C4-2B (cell line): ENCODE data around the gene SMYD5.
"Not testable (repeated sequence)": the region's sequence is repeated elsewhere in the genome, so short reads cannot be mapped to it uniquely, and the experiment has no call there.

Experiments used
- H3K27ac ChIP-seq: fragments of 450-650 bp; 2 replicates; pipeline ENCODE4 v1.5.1; 2017
- ZFX ChIP-seq: fragments of 450-650 bp; IDR thresholded peaks from 2 replicates; pipeline ENCODE4 v1.6.1; 2017
- TF ChIP-seq, protein P1 (sequence below): fragments of 450-650 bp; conservative IDR thresholded peaks from 2 replicates; pipeline ENCODE4 v1.5.1; 2017; ENCODE audit warnings: mild to moderate bottlenecking

SMYD5 gene

DNA sequence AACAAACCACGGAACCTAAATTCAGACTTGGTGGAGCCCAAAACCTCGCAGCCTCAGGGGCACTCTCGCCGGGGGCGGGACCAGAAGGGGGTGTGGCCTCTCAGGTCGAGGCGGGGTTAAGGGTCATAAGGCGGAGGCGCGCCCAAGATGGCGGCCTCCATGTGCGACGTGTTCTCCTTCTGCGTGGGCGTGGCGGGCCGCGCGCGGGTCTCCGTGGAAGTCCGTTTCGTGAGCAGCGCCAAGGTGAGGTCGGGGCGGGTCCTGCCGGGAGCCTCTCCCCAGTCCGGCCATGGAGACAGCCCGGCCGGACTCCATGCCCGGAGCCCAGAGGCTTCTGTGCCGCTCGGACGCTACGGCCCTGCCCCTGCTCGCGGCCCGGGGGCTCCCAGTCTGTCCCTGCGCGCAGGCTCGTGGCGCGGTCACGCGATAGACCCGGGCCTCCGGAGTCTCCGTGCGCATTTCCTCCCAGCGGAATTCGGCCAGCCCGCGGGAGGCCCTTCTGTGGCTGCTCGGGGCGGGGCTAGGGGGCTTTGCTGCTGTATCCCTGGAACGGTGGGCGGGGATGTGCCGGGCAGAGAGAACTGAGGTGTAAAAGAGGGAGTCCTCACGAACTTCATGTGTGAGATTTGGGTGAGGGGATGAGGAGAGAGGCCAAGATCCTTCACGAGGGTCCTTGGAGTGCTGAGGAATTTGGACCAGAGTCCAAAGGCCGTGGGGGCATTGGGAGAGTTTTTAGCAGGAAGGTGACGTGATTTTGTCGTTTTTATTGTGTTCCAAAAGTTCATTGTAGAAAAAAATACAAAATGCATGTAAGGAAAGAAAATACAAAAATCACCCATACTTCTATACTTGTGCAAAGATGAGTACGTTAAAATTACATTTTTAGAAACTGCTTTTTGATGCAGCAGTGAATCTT lies at the start of gene SMYD5:
SMYD5 (plus strand) TSS at position 126 of the 916 bp plus-strand sequence; CDS start at position 148, 22 bp downstream.
- TF ChIP-seq ZFX = peak; percentile 49
- TF ChIP-seq, protein P1, sequence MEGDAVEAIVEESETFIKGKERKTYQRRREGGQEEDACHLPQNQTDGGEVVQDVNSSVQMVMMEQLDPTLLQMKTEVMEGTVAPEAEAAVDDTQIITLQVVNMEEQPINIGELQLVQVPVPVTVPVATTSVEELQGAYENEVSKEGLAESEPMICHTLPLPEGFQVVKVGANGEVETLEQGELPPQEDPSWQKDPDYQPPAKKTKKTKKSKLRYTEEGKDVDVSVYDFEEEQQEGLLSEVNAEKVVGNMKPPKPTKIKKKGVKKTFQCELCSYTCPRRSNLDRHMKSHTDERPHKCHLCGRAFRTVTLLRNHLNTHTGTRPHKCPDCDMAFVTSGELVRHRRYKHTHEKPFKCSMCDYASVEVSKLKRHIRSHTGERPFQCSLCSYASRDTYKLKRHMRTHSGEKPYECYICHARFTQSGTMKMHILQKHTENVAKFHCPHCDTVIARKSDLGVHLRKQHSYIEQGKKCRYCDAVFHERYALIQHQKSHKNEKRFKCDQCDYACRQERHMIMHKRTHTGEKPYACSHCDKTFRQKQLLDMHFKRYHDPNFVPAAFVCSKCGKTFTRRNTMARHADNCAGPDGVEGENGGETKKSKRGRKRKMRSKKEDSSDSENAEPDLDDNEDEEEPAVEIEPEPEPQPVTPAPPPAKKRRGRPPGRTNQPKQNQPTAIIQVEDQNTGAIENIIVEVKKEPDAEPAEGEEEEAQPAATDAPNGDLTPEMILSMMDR = no peak
- peak within 1 kb of the TSS; percentile 59 for H3K27ac ChIP-seq

DNA sequence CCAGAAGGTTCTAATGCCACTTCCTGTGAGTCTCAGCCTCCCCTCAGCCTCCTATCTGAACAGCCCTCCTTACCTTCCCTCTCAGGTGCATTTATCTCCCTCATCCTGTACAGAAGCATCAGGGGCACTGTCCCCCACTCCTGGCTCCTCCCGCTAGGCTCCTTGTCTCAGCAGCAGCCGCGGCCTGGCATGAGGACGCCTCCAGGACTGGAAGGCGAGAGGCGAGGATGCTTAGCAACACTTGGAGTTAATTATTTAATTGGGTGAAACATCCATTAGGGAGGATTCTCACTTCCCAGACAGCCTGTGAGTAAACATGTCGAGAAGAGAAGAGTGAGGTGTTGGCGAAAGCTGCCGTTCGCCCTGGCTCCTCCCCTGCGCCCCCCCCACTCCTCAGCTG lies 48.1 kb upstream of the SMYD5 start:
- H3K27ac ChIP-seq = not testable (repeated sequence)

DNA sequence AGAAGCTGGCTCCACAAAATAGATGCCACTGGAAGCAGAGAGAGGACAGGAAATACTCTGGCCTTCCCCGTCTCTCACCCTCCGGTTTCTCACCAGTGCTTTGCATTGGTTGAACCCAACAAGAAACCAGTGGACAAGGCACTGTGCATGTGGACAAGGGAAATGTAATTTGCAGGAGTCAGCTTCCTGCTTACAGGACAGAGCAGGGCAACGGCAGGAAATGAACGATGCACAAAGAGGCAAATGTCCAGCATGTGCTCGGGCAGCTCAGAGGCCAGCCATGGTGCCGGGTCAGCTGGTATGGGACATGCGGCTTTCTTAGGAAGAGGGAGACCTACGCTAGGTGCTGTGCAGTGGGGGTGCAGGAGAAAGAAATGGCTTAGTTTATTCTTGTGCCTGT lies 47.2 kb upstream of the SMYD5 start:
- not testable (repeated sequence) for H3K27ac ChIP-seq

DNA sequence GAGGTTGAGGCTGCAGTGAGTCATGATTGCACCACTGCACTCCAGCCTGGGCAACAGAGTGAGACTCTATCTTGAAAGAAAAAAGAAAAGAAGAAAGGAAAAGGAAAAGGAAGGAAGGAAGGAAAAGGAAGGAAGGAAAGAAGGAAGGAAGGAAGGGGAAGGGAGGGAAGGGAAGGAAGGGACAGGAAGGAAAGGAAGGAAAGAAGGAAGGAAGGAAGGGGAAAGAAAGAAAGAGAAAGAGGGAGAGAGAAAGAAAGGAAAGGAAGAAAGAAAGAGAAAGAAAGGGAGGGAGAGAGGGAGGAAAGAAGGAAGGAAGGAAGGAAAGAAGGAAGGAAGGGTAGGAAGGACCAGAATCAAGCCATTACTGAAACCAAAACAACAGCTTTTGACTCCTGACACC lies 45.7 kb upstream of the SMYD5 start:
- not testable (repeated sequence) for H3K27ac ChIP-seq

DNA sequence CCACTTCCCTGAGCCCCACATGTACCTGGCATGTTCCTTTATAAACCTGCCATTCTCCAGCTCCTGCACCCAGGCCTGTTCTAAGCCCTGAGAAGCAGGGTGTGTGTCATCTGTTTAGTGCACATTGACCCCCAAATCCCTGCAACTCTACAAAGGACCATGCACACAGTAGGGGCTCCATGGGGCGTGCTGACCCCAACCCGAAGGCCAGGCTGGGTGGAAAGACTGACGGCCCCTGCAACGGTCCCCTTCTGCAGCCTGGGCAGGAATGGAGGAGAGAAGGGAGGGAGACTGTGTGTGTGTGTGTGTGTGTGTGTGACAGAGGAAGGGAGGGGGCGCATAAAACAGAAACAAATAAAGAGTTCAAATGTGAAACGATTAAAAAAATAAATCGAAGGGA lies 43.7 kb upstream of the SMYD5 start:
- not testable (repeated sequence) for H3K27ac ChIP-seq

DNA sequence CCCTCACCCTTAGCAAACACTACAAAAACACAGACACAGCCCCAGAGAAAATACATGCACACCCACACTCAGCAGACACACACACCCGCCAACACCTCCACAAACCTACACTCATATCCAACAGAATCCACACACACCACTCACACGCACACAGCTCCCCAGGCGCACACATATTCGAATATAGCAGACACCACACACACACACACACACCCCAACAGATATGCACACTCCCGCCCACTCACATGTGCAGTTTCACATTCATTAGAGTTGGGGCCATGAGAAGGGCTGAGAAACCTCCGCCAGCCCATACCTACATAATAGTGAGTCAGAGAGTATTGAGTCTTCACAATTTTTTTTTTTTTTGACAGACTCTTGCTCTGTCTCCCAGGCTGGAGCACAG lies 41.1 kb upstream of the SMYD5 start:
- H3K27ac ChIP-seq = no peak overlapping the region
- TF ChIP-seq ZFX = no peak

DNA sequence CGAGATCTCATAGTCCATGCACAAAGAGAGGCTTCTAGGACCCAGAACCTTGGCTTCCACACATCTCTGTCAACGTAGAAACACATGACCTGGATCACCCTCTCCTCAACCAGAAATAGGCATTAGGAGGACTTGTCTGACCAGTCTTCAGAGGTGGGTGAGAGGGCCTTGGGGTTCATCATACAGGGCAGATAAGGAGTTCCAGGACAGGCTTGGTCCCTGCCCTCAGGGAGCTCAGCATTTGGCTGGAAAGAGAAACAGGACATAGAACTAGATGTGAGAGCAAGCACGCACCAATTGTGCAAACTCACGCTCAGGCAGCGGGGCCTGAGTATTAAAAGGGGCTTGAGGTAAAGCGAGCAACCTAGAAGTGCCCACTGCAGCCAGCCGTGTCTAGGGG lies 40.3 kb upstream of the SMYD5 start:
- TF ChIP-seq, protein P1 = no peak
- no peak for TF ChIP-seq ZFX

DNA sequence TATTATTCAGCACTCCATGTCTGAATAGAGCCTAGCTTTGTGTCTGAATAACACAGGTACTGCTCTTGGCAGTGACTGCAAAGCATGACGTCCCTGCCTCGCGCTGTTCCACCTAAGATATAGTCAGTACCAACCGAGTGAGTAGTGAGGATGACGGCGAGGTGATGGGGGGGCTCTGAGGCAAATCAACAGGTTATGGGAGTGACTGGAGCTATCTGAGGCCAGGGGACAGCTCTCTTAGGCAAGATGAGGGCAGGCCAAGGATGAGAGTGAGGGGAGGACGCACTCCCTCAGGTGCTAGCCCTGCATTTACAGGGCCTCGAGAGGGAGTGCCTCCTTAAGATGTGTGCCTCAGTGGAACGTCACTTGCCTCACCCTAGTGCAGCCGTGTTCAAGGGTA lies 39.8 kb upstream of the SMYD5 start:
- TF ChIP-seq, protein P1 = no peak
- no peak for TF ChIP-seq ZFX
- H3K27ac ChIP-seq = no peak overlapping the region

More for the DNA sequence above, 40.3 kb upstream of the SMYD5 start:
- no peak overlapping the region for H3K27ac ChIP-seq

DNA sequence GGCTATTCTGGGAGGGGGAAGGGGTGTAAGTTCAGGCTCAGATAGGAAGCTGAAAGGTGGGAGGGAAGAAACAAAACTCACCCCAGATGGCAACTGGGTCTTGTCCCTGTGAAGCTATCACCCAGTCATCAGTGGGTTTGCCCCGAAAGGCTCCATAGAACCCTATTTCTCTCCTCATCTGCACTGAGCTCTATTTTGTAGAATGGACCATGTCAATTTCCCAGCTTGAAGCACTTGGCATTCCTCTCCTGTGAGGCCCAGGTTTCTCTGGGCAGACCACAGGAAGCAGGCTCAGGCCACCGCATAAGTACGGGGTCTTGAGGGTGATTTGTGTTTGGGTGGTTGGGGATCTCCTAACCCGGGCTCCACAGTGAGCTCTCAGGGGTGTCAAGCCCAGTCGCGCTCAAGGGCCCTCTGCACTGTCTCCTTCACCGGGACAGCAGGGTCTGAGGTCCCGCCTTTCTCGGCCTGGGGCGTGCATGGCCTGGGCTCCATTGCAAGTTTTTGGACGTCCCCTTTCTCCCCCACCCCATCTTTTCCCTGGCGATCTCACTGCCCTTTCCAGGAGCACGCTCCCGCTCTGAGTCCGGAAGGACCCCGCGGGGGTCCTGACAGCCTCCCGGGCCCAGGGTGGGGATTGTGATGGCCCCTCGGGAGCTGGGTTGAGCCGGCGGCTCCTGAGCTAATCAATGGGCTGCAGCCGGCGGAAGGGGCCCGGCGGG lies 38.9 kb upstream of the SMYD5 start:
- TF ChIP-seq ZFX = no peak
- TF ChIP-seq, protein P1 = no peak
- no peak overlapping the region for H3K27ac ChIP-seq

DNA sequence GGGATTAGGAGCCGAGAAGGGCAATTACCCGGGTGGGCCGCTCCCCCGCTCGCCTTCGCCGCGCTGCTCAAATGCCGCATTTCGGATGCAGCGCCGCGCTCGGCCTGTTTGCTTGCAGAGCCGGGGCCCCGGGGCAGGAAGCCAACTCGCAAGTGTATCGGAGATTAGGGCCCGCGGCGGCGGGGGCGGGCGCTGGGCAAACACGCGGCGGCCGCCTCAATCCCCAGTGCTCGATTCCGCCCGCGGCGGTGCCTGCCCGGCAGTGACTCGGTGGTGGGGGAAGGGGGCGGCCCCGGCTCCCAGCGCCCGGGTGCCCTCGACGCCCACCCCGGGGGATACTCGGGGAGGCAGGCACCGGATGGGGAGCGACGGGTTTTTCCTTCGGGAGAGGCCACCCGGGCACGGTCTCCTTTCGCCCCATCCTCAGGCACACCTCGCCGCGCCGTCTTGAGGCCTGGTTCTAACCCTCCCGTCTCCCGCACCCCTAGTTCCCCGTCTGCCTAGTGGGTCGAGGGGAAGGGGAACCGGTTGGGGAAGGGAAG lies 38.3 kb upstream of the SMYD5 start:
- TF ChIP-seq, protein P1 = no peak
- no peak overlapping the region for H3K27ac ChIP-seq
